ENCODE measurements around the gene BRINP3. TPM values are rescaled to one million over a fixed set of nuclear protein-coding genes. Genes with fewer than 3 reads are reported as not detected.

Gene BRINP3
- total and polyA plus RNA-seq, 2 of the 13 experiments (the other 11 are each of a cell fraction or from before 2014, with no cell fraction given), result not detected

- Histone ChIP-seq H3K36me3 (replicated peaks in 1 of 2; ENCODE audit: control insufficient read depth in 1 of 2, insufficient read depth in 2 of 2, low read length in 2 of 2) (no peaks in the 10 kb centered on the region), H3K27me3 (ENCODE audit: control insufficient read depth in 1 of 2, insufficient read depth in 2 of 2, low read length in 2 of 2) (no peaks in the 10 kb centered on the region), H3K27ac (ENCODE audit: extremely low read length, insufficient read depth, low read length) (no peak overlapping the region), H2AFZ (ENCODE audit: low read length) (no peak overlapping the region), H4K20me1 (ENCODE audit: insufficient read depth, low read length) (no peaks in the 10 kb centered on the region), H3K9me3 (ENCODE audit: low read length) (no peaks in the 10 kb centered on the region), H3K4me2 (ENCODE audit: low read depth, low read length) (no peak overlapping the region), H3K4me3 (replicated peaks in 1 of 3; ENCODE audit: insufficient read depth in 1 of 3, low read depth in 2 of 3, low read length in 3 of 3) (no peak overlapping the region), H3K9ac (ENCODE audit: insufficient read depth, low read depth, low read length) (no peak overlapping the region), H3K4me1 (ENCODE audit: insufficient read depth, low read length) (peaks cover 14% of the 10 kb centered on the region), H3K79me2 (ENCODE audit: insufficient read depth, low read length) (no peaks in the 10 kb centered on the region)
- ATAC-seq (no peak), FAIRE-seq (no peak), DNase-seq (ENCODE audit: low spot score) (no peak)
- TF ChIP-seq ZNF737 (CRISPR knock-in tag; IDR thresholded peaks at IDR 0.05; ENCODE audit: borderline replicate concordance) (no peak), RARG (CRISPR knock-in tag; IDR thresholded peaks at IDR 0.05; ENCODE audit: low read depth) (no peak), GABPB1 (CRISPR knock-in tag; IDR thresholded peaks at IDR 0.05) (no peak), ZNF652 (CRISPR knock-in tag; IDR thresholded peaks at IDR 0.05; ENCODE audit: borderline replicate concordance, low read depth) (no peak), JUNB (CRISPR knock-in tag; IDR thresholded peaks at IDR 0.05; ENCODE audit: borderline replicate concordance) (no peak), ZNF713 (CRISPR knock-in tag; IDR thresholded peaks at IDR 0.05) (no peak), ZNF563 (CRISPR knock-in tag; IDR thresholded peaks at IDR 0.05) (no peak)
- in situ Hi-C loops (cut with HindIII; ENCODE audit: extremely low pct_ligation_motif_present, low pct_unique_long_range_greater_than_20kb), result no loop called here
- BruUV-seq (replicated peaks), result no TSS peak
- intact Hi-C loops (cut with micrococcal nuclease; ENCODE audit: unreplicated experiment), result no loop called here
- CTCF ChIA-PET (ENCODE audit: low intra/inter-chr PET ratio, low total read pairs), result no interaction called here
- WGBS (ENCODE audit: low lambda C conversion rate), result 6% methylated on average over 1 of the region's 1 CpG
- POLR2A ChIA-PET, result no interaction called here
Observed at GRCh38 chr1:190104961-190105360, 372.7 kb downstream of the BRINP3 start.

- ChIA-PET CTCF (ENCODE audit: low intra/inter-chr PET ratio, low total read pairs) (no interaction called here), POLR2A (no interaction called here)
- H3K79me2 ChIP-seq (ENCODE audit: insufficient read depth, low read length), result no peaks in the 10 kb centered on the region
- H3K4me3 ChIP-seq (replicated peaks in 1 of 3; ENCODE audit: insufficient read depth in 1 of 3, low read depth in 2 of 3, low read length in 3 of 3), result no peak overlapping the region
- H4K20me1 ChIP-seq (ENCODE audit: insufficient read depth, low read length), result no peaks in the 10 kb centered on the region
- DNase-seq (ENCODE audit: low spot score) (peak; percentile 5), FAIRE-seq (no peak), ATAC-seq (peak; percentile 71)
- no TSS peak for BruUV-seq (replicated peaks)
- H3K4me1 ChIP-seq (ENCODE audit: insufficient read depth, low read length), result peaks cover 23% of the 10 kb centered on the region
- no peaks in the 10 kb centered on the region for H3K27me3 ChIP-seq (ENCODE audit: control insufficient read depth in 1 of 2, insufficient read depth in 2 of 2, low read length in 2 of 2)
- intact Hi-C loops (cut with micrococcal nuclease; ENCODE audit: unreplicated experiment), result no loop called here
- 13% methylated on average over 5 of the region's 5 CpGs for WGBS (ENCODE audit: low lambda C conversion rate)
- H3K9me3 ChIP-seq (ENCODE audit: low read length), result no peaks in the 10 kb centered on the region
- in situ Hi-C loops (cut with HindIII; ENCODE audit: extremely low pct_ligation_motif_present, low pct_unique_long_range_greater_than_20kb), result no loop called here
- H3K4me2 ChIP-seq (ENCODE audit: low read depth, low read length), result peak overlapping the region; percentile 33; the same call in 1 of the 2 replicates
- H3K9ac ChIP-seq (ENCODE audit: insufficient read depth, low read depth, low read length), result no peak overlapping the region
- no peak overlapping the region for H2AFZ ChIP-seq (ENCODE audit: low read length)
- H3K27ac ChIP-seq (ENCODE audit: extremely low read length, insufficient read depth, low read length), result no peak overlapping the region
- H3K36me3 ChIP-seq (replicated peaks in 1 of 2; ENCODE audit: control insufficient read depth in 1 of 2, insufficient read depth in 2 of 2, low read length in 2 of 2), result no peaks in the 10 kb centered on the region
- TF ChIP-seq NRL (CRISPR knock-in tag; IDR thresholded peaks at IDR 0.05; ENCODE audit: borderline replicate concordance) (no peak), FOXA3 (CRISPR knock-in tag; IDR thresholded peaks at IDR 0.05) (no peak), PAXIP1 (CRISPR knock-in tag; conservative IDR thresholded peaks at IDR 0.05) (peak; percentile 48; the same call in 1 of the 2 replicates), TFAP4 (IDR thresholded peaks at IDR 0.05; ENCODE audit: borderline replicate concordance, low read depth) (peak; percentile 17; the same call in 1 of the 2 replicates), KDM6A (CRISPR knock-in tag; IDR thresholded peaks at IDR 0.05; ENCODE audit: low read depth) (peak; percentile 27; the same call in 1 of the 2 replicates)
Observed at GRCh38 chr1:190102757-190103326, 374.8 kb downstream of the BRINP3 start.
